Ishikawa (cell line): ENCODE measurements around the gene ZNF593OS.

Experiments
- RAD21 ChIP-seq: IDR thresholded peaks from 2 replicates; pipeline ENCODE4 v1.6.1; 2012; ENCODE audit warnings: low read depth
- YY1 ChIP-seq: IDR thresholded peaks from 2 replicates; pipeline ENCODE4 v1.6.1; 2012; ENCODE audit warnings: low read depth
- TF ChIP-seq, protein P1 (sequence below): IDR thresholded peaks from 2 replicates; pipeline ENCODE4 v1.6.1; 2012
- TF ChIP-seq, protein P2 (sequence below): IDR thresholded peaks from 2 replicates; pipeline ENCODE4 v1.6.1; 2012

- TF ChIP-seq, protein P1, sequence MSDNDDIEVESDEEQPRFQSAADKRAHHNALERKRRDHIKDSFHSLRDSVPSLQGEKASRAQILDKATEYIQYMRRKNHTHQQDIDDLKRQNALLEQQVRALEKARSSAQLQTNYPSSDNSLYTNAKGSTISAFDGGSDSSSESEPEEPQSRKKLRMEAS = no peak
- no peak for TF ChIP-seq YY1
- TF ChIP-seq RAD21 = no peak
- TF ChIP-seq, protein P2, sequence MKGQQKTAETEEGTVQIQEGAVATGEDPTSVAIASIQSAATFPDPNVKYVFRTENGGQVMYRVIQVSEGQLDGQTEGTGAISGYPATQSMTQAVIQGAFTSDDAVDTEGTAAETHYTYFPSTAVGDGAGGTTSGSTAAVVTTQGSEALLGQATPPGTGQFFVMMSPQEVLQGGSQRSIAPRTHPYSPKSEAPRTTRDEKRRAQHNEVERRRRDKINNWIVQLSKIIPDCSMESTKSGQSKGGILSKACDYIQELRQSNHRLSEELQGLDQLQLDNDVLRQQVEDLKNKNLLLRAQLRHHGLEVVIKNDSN = no peak
These were observed 39.4 kb downstream of the ZNF593OS start for GRCh38 chr1:26132128-26132833.
